Measurements from ENCODE around the gene ZFYVE28.

The ZFYVE28 gene

DNA sequence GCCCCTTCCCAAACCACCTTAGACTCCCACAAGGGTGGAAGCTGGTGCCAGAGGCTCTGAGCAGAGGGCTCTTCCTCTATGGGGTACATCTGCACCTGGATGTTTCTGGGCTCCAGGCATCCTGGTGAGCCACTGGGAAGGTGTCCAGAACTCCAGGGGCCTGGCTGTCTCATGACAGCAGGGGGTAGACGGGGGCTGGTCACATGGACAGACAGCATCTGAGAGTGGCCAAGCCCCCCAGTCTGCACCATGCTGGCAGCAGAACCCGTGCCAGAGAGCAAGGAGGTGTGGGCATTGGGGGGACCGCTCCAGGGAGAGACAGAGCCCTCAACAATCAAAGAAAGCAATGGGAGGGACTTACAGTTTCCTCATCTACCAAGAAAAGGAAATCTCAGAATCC lies 39.5 kb downstream of the ZFYVE28 start:
- Histone ChIP-seq H3K9me3 (no peaks in the 10 kb centered on the region), H3K4me3 (no peak overlapping the region), H3K36me3 (no peaks in the 10 kb centered on the region), H3K27ac (no peak overlapping the region), H3K27me3 (no peaks in the 10 kb centered on the region), H3K4me1 (no peaks in the 10 kb centered on the region)
- TF ChIP-seq, protein P1, sequence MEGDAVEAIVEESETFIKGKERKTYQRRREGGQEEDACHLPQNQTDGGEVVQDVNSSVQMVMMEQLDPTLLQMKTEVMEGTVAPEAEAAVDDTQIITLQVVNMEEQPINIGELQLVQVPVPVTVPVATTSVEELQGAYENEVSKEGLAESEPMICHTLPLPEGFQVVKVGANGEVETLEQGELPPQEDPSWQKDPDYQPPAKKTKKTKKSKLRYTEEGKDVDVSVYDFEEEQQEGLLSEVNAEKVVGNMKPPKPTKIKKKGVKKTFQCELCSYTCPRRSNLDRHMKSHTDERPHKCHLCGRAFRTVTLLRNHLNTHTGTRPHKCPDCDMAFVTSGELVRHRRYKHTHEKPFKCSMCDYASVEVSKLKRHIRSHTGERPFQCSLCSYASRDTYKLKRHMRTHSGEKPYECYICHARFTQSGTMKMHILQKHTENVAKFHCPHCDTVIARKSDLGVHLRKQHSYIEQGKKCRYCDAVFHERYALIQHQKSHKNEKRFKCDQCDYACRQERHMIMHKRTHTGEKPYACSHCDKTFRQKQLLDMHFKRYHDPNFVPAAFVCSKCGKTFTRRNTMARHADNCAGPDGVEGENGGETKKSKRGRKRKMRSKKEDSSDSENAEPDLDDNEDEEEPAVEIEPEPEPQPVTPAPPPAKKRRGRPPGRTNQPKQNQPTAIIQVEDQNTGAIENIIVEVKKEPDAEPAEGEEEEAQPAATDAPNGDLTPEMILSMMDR (IDR thresholded peaks at IDR 0.05) = no peak
- DNase-seq = no peak
- intact Hi-C loops (cut with DNase I; ENCODE audit: low total_unique reads) = no loop called here

DNA sequence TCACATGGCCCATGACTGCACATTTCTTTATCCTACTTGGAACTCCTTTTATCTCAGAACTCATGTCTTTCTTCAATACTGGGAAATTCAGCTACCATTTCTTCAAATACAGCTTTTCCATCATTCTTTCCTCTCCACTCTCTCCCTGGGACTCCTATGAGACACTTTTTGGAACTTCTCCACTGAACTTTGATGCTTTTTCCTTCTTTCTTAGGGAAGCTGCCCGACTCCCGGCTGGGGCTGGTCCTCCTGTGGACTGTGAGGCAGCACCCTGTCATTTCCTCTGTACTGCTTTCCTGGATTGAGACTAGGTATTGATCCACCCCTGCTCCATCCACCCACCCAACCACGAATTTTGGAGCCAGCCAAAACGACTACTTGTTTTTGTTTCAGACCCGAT lies 40.0 kb downstream of the ZFYVE28 start:
- TF ChIP-seq, protein P1 (IDR thresholded peaks at IDR 0.05) = no peak
- H3K27me3 ChIP-seq = no peaks in the 10 kb centered on the region
- H3K27ac ChIP-seq = no peak overlapping the region
- H3K9me3 ChIP-seq = no peaks in the 10 kb centered on the region
- intact Hi-C loops (cut with DNase I; ENCODE audit: low total_unique reads) = no loop called here
- no peaks in the 10 kb centered on the region for H3K36me3 ChIP-seq
- no peak overlapping the region for H3K4me3 ChIP-seq
- no peak for DNase-seq
- H3K4me1 ChIP-seq = no peaks in the 10 kb centered on the region

GRCh38 chr4:2377241-2377640 lies 41.2 kb downstream of the ZFYVE28 start:
- Histone ChIP-seq H3K27ac (no peak overlapping the region), H3K4me3 (no peak overlapping the region), H3K27me3 (no peaks in the 10 kb centered on the region), H3K9me3 (no peaks in the 10 kb centered on the region), H3K36me3 (no peaks in the 10 kb centered on the region), H3K4me1 (no peaks in the 10 kb centered on the region)
- TF ChIP-seq, protein P1 (IDR thresholded peaks at IDR 0.05) = no peak
- DNase-seq = no peak
- intact Hi-C loops (cut with DNase I; ENCODE audit: low total_unique reads) = no loop called here

GRCh38 chr4:2375427-2375826 lies 43.0 kb downstream of the ZFYVE28 start:
- Histone ChIP-seq H3K27me3 (no peaks in the 10 kb centered on the region), H3K4me3 (no peak overlapping the region), H3K4me1 (no peaks in the 10 kb centered on the region), H3K9me3 (no peaks in the 10 kb centered on the region), H3K36me3 (no peaks in the 10 kb centered on the region), H3K27ac (no peak overlapping the region)
- no peak for DNase-seq
- TF ChIP-seq, protein P1 (IDR thresholded peaks at IDR 0.05) = no peak
- intact Hi-C loops (cut with DNase I; ENCODE audit: low total_unique reads) = no loop called here

DNA sequence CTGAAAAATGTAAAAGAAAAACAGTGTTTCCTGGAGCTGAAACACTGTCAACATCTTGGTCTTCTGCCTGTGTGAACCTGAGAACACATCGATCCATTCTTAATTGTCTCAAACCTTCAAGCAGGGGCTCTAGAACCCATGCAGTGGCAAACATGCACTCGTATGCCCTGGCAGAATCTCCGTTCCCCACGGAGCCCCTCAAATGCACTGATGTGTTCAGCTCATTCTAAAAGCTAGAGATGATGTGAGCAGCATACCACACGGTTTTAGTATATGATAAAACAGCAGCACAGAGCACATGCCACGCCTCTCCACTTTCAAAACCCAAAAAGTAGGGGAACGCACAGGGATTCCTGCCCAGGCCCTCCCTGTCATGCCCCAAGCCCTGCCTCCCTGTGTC lies 44.9 kb downstream of the ZFYVE28 start:
- no peaks in the 10 kb centered on the region for H3K27me3 ChIP-seq
- DNase-seq = no peak
- H3K4me1 ChIP-seq = no peaks in the 10 kb centered on the region
- no peaks in the 10 kb centered on the region for H3K36me3 ChIP-seq
- TF ChIP-seq, protein P1 (IDR thresholded peaks at IDR 0.05) = no peak
- intact Hi-C loops (cut with DNase I; ENCODE audit: low total_unique reads) = no loop called here
- H3K9me3 ChIP-seq = no peaks in the 10 kb centered on the region
- H3K4me3 ChIP-seq = no peak overlapping the region
- no peak overlapping the region for H3K27ac ChIP-seq

- intact Hi-C loops (cut with DNase I; ENCODE audit: low total_unique reads) = no loop called here
- Histone ChIP-seq H3K27me3 (no peaks in the 10 kb centered on the region), H3K9me3 (no peaks in the 10 kb centered on the region), H3K27ac (no peak overlapping the region), H3K36me3 (no peaks in the 10 kb centered on the region), H3K4me3 (no peak overlapping the region), H3K4me1 (no peaks in the 10 kb centered on the region)
- TF ChIP-seq, protein P1 (IDR thresholded peaks at IDR 0.05) = no peak
- DNase-seq = no peak
These were observed 45.9 kb downstream of the ZFYVE28 start for GRCh38 chr4:2372488-2373030.

All from tibial artery (tissue), 4 donors.